ENCODE measurements around the gene MYO18B.

The MYO18B gene

GRCh38 chr22:25748704-25749103, 6.7 kb downstream of the MYO18B start:
- DNase-seq (ENCODE audit: low read depth): no peak

- no peak for DNase-seq (ENCODE audit: low read depth)
Measured at GRCh38 chr22:25749420-25750169, 7.6 kb downstream of the MYO18B start.

- DNase-seq (ENCODE audit: low read depth): no peak
Measured at GRCh38 chr22:25750569-25751173, 8.7 kb downstream of the MYO18B start.

GRCh38 chr22:25751174-25751581, 9.2 kb downstream of the MYO18B start:
- no peak for DNase-seq (ENCODE audit: low read depth)

GRCh38 chr22:25752615-25753214, 10.7 kb downstream of the MYO18B start:
- DNase-seq (ENCODE audit: low read depth): no peak

GRCh38 chr22:25753252-25753651, 11.3 kb downstream of the MYO18B start:
- DNase-seq (ENCODE audit: low read depth): no peak

- no peak for DNase-seq (ENCODE audit: low read depth)
Measured at GRCh38 chr22:25754527-25755202, 12.7 kb downstream of the MYO18B start.

- DNase-seq (ENCODE audit: low read depth): no peak
Measured at GRCh38 chr22:25757686-25758085, 15.7 kb downstream of the MYO18B start.

- DNase-seq (ENCODE audit: low read depth): no peak
Measured at GRCh38 chr22:25758316-25758715, 16.3 kb downstream of the MYO18B start.

- peak; percentile 95 for DNase-seq (ENCODE audit: low read depth)
Measured at GRCh38 chr22:25759825-25760231, 17.8 kb downstream of the MYO18B start.

GRCh38 chr22:25760294-25760693, 18.3 kb downstream of the MYO18B start:
- no peak for DNase-seq (ENCODE audit: low read depth)

- no peak for DNase-seq (ENCODE audit: low read depth)
Measured at GRCh38 chr22:25760848-25761595, 19.0 kb downstream of the MYO18B start.

GRCh38 chr22:25762147-25762546, 20.2 kb downstream of the MYO18B start:
- no peak for DNase-seq (ENCODE audit: low read depth)

GRCh38 chr22:25763239-25763777, 21.3 kb downstream of the MYO18B start:
- DNase-seq (ENCODE audit: low read depth): no peak

- no peak for DNase-seq (ENCODE audit: low read depth)
Measured at GRCh38 chr22:25764270-25765015, 22.5 kb downstream of the MYO18B start.

GRCh38 chr22:25765016-25765367, 23.0 kb downstream of the MYO18B start:
- no peak for DNase-seq (ENCODE audit: low read depth)

GRCh38 chr22:25765801-25766200, 23.8 kb downstream of the MYO18B start:
- DNase-seq (ENCODE audit: low read depth): no peak

- DNase-seq (ENCODE audit: low read depth): no peak
Measured at GRCh38 chr22:25766418-25766817, 24.4 kb downstream of the MYO18B start.

- no peak for DNase-seq (ENCODE audit: low read depth)
Measured at GRCh38 chr22:25770333-25770732, 28.3 kb downstream of the MYO18B start.

- DNase-seq (ENCODE audit: low read depth): no peak
Measured at GRCh38 chr22:25772288-25772687, 30.3 kb downstream of the MYO18B start.

- no peak for DNase-seq (ENCODE audit: low read depth)
Measured at GRCh38 chr22:25774575-25775026, 32.6 kb downstream of the MYO18B start.
